SK-N-SH (cell line): Measurements from ENCODE around the gene PARVA. TPM values are rescaled to one million over a fixed set of nuclear protein-coding genes. Genes with fewer than 3 reads are reported as not detected.

Source experiments
- CTCF ChIA-PET: fragments of 300-600, 350-600 bp; formaldehyde crosslinking; extraction: SDS; loops from one replicate; lab custom pipeline; 2021; lab: Yijun Ruan, JAX
- POLR2A ChIA-PET: fragments of 350-600 bp; sonication (Branson Sonifier 250); formaldehyde crosslinking; extraction: SDS; loops from one replicate; lab custom pipeline; 2020; ENCODE audit warnings: antibody characterized with exemption, inconsistent platforms; lab: Yijun Ruan, JAX
- DNase-seq: peaks from one replicate; pipeline ENCODE4 v3.0.0; 2012
- H2AFZ ChIP-seq: fragments of 200-600 bp; sonication (generic); 2 replicates; pipeline ENCODE4 v1.8.1; 2016; ENCODE audit warnings: antibody characterized with exemption, mild to moderate bottlenecking, low read depth
- H3F3A ChIP-seq: fragments of 200-600 bp; sonication (generic); replicated peaks from 2 replicates; pipeline ENCODE3; 2016; ENCODE audit warnings: antibody characterized with exemption, mild to moderate bottlenecking; ENCODE audit not compliant: insufficient read depth
- H3K27ac ChIP-seq, 2 experiments: fragments of 200-500 bp in 1 of 2; fragments of 200-600 bp in 1 of 2; sonication (Bioruptor generic) in 1 of 2; sonication (generic), shearing (Covaris generic) in 1 of 2; 2 replicates each; pipeline versions ENCODE4 v1.5.1 to v1.6.1; 2014 to 2016; ENCODE audit warnings: low read depth in 2 of 2, inconsistent platforms in 1 of 2, low read length in 1 of 2, mild to moderate bottlenecking in 1 of 2, mixed read lengths in 1 of 2
- H3K27me3 ChIP-seq: fragments of 200-600 bp; sonication (generic), shearing (Covaris generic); 2 replicates; pipeline ENCODE4 v1.6.1; 2016; ENCODE audit warnings: mixed run types; ENCODE audit not compliant: insufficient read depth
- H3K36me3 ChIP-seq, 2 experiments: fragments of 200-500 bp in 1 of 2; fragments of 200-600 bp in 1 of 2; sonication (Bioruptor generic) in 1 of 2; sonication (generic) in 1 of 2; replicated peaks in 1 of 2; 2 replicates each; pipeline versions ENCODE3 to v1.5.1; 2014 to 2016; ENCODE audit warnings: low read length in 1 of 2, mild to moderate bottlenecking in 1 of 2; ENCODE audit not compliant: insufficient read depth in 2 of 2, control insufficient read depth in 1 of 2
- H3K4me1 ChIP-seq, 2 experiments: fragments of 200-500 bp in 1 of 2; fragments of 200-600 bp in 1 of 2; sonication (Bioruptor generic) in 1 of 2; sonication (generic), shearing (Covaris generic) in 1 of 2; 2 replicates each; pipeline versions ENCODE4 v1.5.1 to v1.6.1; 2014 to 2016; ENCODE audit warnings: low read depth in 1 of 2, low read length in 1 of 2, mixed run types in 1 of 2; ENCODE audit not compliant: insufficient read depth in 2 of 2, control insufficient read depth in 1 of 2
- H3K4me2 ChIP-seq: fragments of 200-600 bp; sonication (generic), shearing (Covaris generic); 2 replicates; pipeline ENCODE4 v1.6.1; 2017; ENCODE audit warnings: mixed run types
- H3K4me3 ChIP-seq, 2 experiments: fragments of 200-500 bp in 1 of 2; fragments of 200-600 bp in 1 of 2; sonication (Bioruptor generic) in 1 of 2; sonication (generic), shearing (Covaris generic) in 1 of 2; 2 replicates each; pipeline versions ENCODE4 v1.5.1 to v1.8.1; 2014 to 2016; ENCODE audit warnings: low read depth in 2 of 2, inconsistent platforms in 1 of 2, low read length in 1 of 2, mild to moderate bottlenecking in 1 of 2, mixed read lengths in 1 of 2, moderate library complexity in 1 of 2
- H3K79me2 ChIP-seq: fragments of 200-600 bp; sonication (generic); 2 replicates; pipeline ENCODE4 v1.8.1; 2017; ENCODE audit warnings: mild to moderate bottlenecking; ENCODE audit not compliant: insufficient read depth
- H3K9ac ChIP-seq: fragments of 200-600 bp; sonication (generic); 2 replicates; pipeline ENCODE4 v1.6.1; 2017; ENCODE audit warnings: mixed run types
- H3K9me2 ChIP-seq: fragments of 200-600 bp; sonication (generic); 2 replicates; pipeline ENCODE4 v1.6.1; 2017; ENCODE audit warnings: mixed run types
- H3K9me3 ChIP-seq: fragments of 200-600 bp; sonication (generic); 2 replicates; pipeline ENCODE4 v1.6.1; 2017; ENCODE audit warnings: mixed run types, mild to moderate bottlenecking, moderate library complexity
- H4K20me1 ChIP-seq: fragments of 200-600 bp; sonication (generic); 2 replicates; pipeline ENCODE4 v1.6.1; 2017; ENCODE audit warnings: mild to moderate bottlenecking, mixed run types; ENCODE audit not compliant: insufficient read depth
- ELF1 ChIP-seq: IDR thresholded peaks from 2 replicates; pipeline ENCODE4 v1.4.0; 2012
- EP300 ChIP-seq, 2 experiments: IDR thresholded peaks; 2 replicates each; pipeline versions ENCODE4 v1.4.0 to v1.6.1; 2012; ENCODE audit warnings: borderline replicate concordance in 1 of 2, low read depth in 1 of 2, low read length in 1 of 2
- EZH2phosphoT487 ChIP-seq: fragments of 200-600 bp; sonication (generic); IDR thresholded peaks from 2 replicates; pipeline ENCODE4 v1.6.1; 2017; ENCODE audit warnings: low read depth, mixed run types, mild to moderate bottlenecking, antibody characterized with exemption, moderate library complexity, borderline replicate concordance
- FOSL2 ChIP-seq: IDR thresholded peaks from 2 replicates; pipeline ENCODE4 v1.4.0; 2012; ENCODE audit warnings: low read depth, mild to moderate bottlenecking, moderate library complexity, borderline replicate concordance
- FOXJ3 ChIP-seq: sonication (generic); formaldehyde crosslinking; IDR thresholded peaks from 2 replicates; pipeline ENCODE4 v1.5.1; 2020; ENCODE audit warnings: mild to moderate bottlenecking, missing genetic modification reagents
- FOXM1 ChIP-seq: IDR thresholded peaks from 2 replicates; pipeline ENCODE4 v1.4.0; 2012; ENCODE audit warnings: low read depth, mild to moderate bottlenecking
- GABPA ChIP-seq: IDR thresholded peaks from 2 replicates; pipeline ENCODE4 v1.4.0; 2012; ENCODE audit warnings: low read depth, mild to moderate bottlenecking
- GATA2 ChIP-seq: sonication (generic); formaldehyde crosslinking; IDR thresholded peaks from 2 replicates; pipeline ENCODE4 v1.5.0; 2020; ENCODE audit warnings: mild to moderate bottlenecking, missing genetic modification reagents
- JUND ChIP-seq: IDR thresholded peaks from 2 replicates; pipeline ENCODE4 v1.4.0; 2012
- POLR2AphosphoS5 ChIP-seq: IDR thresholded peaks from 2 replicates; pipeline ENCODE4 v1.6.1; 2012; ENCODE audit warnings: low read depth, low read length
- RAD21 ChIP-seq: IDR thresholded peaks from 2 replicates; pipeline ENCODE4 v1.6.1; 2012; ENCODE audit warnings: mild to moderate bottlenecking, low read length
- TEAD4 ChIP-seq: IDR thresholded peaks from 2 replicates; pipeline ENCODE4 v1.4.0; 2012; ENCODE audit warnings: mild to moderate bottlenecking, borderline replicate concordance; ENCODE audit not compliant: insufficient read depth
- YY1 ChIP-seq: IDR thresholded peaks from 2 replicates; pipeline ENCODE4 v1.4.0; 2012; ENCODE audit warnings: low read depth, mild to moderate bottlenecking
- WGBS: methylation state at CpG from one replicate; pipeline ENCODE4 v1.1.6; 2017; ENCODE audit warnings: low lambda C conversion rate; 5-methylcytosine and 5-hydroxymethylcytosine counted together
- polyA plus RNA-seq, 3 experiments: library from polyadenylated mRNA; depleted of rRNA; stranded (reverse); fragments of >200 nt; gene quantifications; 2 replicates each; pipeline ENCODE4 v1.2.3, GENCODE V29; 2012
- TF ChIP-seq, protein P1 (sequence below): fragments of 150-350 bp; IDR thresholded peaks from 2 replicates; pipeline ENCODE4 v1.6.1; 2016; ENCODE audit warnings: mild to moderate bottlenecking, low read depth, low read length
- TF ChIP-seq, protein P2 (sequence below): fragments of 200-600 bp; sonication (generic); IDR thresholded peaks from 2 replicates; pipeline ENCODE4 v1.6.1; 2017; ENCODE audit warnings: antibody characterized with exemption, mild to moderate bottlenecking, moderate library complexity
- TF ChIP-seq, protein P3 (sequence below): IDR thresholded peaks from 2 replicates; pipeline ENCODE4 v1.4.0; 2012; ENCODE audit warnings: low read depth, borderline replicate concordance
- TF ChIP-seq, protein P4 (sequence below): IDR thresholded peaks from 2 replicates; pipeline ENCODE4 v1.4.0; 2012; ENCODE audit warnings: low read depth

The PARVA gene
- polyA plus RNA-seq, 1 of the 3 experiments (the other 2 are of a cell fraction): 27.6 TPM

DNA sequence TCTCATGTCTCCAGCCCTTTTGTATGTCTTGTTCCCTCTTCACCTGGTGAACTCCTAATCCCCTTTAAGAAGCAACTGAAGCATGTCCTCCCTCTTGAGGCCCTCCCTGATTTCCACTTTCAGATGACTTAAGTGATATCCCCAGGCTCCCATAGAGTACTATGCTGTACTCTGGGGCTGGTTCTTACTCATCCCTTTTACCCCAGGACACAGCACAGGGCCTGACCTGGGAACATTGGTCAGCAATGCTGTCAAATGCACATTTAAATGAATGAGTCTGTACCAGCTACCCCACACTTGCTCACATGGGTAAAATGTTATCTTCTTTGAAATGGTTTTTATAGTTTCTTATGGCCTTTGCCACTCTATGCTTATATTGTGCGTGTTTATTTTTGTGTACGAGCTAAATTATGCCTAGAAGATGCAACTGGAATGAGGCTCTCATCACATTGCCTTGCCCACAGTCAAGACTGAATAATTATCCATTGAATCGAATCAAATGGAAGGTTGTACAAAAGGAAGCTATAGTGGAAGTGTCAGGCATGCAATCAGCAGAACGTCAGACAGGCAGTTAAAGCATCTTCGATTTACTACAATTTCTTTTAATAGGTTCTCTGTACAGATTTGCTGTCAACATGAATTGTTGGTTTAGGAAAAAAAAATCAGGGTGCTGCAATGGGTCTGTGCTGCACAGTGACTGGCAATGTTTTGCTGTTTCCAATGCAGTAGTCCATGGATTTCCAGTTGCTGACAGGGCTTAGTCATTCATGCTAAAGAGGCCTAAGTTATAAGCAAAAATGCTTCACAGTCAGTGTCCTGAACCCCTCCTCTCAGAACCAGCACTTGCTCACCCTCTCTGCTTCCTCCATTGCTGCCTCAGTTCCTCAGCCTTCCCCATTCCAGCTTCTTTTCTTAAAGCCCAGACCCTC, 79.5 kb downstream of the PARVA start:
- Histone ChIP-seq H3K27me3 (no peaks in the 10 kb centered on the region), H3K9me2 (no peaks in the 10 kb centered on the region), H3K4me3 (no peak overlapping the region), H4K20me1 (peaks cover 15% of the 10 kb centered on the region), H3K79me2 (peaks cover 90% of the 10 kb centered on the region), H3K9ac (no peak overlapping the region), H2AFZ (no peak overlapping the region), H3K27ac (peak overlapping the region in 1 of 2 experiments; percentile 44; a peak in 2 of 4 replicates), H3K36me3 (no peaks in the 10 kb centered on the region), H3K4me1 (peaks cover 22 to 27% of the 10 kb centered on the region in 2 experiments), H3F3A (peaks cover 15% of the 10 kb centered on the region), H3K9me3 (no peaks in the 10 kb centered on the region), H3K4me2 (no peak overlapping the region)
- TF ChIP-seq FOXJ3 (CRISPR knock-in tag) (no peak), ELF1 (no peak), TEAD4 (no peak), EP300 (IDR thresholded peaks at IDR 0.05; ENCODE audit: borderline replicate concordance in 1 of 2, low read depth in 1 of 2, low read length in 1 of 2) (no peak), FOXM1 (no peak), POLR2AphosphoS5 (no peak), JUND (no peak), YY1 (no peak), GATA2 (CRISPR knock-in tag) (no peak), FOSL2 (no peak), EZH2phosphoT487 (no peak), GABPA (no peak), RAD21 (no peak)
- TF ChIP-seq, protein P1, sequence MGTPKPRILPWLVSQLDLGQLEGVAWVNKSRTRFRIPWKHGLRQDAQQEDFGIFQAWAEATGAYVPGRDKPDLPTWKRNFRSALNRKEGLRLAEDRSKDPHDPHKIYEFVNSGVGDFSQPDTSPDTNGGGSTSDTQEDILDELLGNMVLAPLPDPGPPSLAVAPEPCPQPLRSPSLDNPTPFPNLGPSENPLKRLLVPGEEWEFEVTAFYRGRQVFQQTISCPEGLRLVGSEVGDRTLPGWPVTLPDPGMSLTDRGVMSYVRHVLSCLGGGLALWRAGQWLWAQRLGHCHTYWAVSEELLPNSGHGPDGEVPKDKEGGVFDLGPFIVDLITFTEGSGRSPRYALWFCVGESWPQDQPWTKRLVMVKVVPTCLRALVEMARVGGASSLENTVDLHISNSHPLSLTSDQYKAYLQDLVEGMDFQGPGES: no peak
- TF ChIP-seq, protein P2, sequence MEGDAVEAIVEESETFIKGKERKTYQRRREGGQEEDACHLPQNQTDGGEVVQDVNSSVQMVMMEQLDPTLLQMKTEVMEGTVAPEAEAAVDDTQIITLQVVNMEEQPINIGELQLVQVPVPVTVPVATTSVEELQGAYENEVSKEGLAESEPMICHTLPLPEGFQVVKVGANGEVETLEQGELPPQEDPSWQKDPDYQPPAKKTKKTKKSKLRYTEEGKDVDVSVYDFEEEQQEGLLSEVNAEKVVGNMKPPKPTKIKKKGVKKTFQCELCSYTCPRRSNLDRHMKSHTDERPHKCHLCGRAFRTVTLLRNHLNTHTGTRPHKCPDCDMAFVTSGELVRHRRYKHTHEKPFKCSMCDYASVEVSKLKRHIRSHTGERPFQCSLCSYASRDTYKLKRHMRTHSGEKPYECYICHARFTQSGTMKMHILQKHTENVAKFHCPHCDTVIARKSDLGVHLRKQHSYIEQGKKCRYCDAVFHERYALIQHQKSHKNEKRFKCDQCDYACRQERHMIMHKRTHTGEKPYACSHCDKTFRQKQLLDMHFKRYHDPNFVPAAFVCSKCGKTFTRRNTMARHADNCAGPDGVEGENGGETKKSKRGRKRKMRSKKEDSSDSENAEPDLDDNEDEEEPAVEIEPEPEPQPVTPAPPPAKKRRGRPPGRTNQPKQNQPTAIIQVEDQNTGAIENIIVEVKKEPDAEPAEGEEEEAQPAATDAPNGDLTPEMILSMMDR: no peak
- TF ChIP-seq, protein P3, sequence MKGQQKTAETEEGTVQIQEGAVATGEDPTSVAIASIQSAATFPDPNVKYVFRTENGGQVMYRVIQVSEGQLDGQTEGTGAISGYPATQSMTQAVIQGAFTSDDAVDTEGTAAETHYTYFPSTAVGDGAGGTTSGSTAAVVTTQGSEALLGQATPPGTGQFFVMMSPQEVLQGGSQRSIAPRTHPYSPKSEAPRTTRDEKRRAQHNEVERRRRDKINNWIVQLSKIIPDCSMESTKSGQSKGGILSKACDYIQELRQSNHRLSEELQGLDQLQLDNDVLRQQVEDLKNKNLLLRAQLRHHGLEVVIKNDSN: no peak
- TF ChIP-seq, protein P4, sequence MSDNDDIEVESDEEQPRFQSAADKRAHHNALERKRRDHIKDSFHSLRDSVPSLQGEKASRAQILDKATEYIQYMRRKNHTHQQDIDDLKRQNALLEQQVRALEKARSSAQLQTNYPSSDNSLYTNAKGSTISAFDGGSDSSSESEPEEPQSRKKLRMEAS: no peak
- ChIA-PET CTCF (no interaction called here), POLR2A (no interaction called here)
- WGBS: 87% methylated on average over 5 of the region's 5 CpGs
- DNase-seq: no peak
